IPS-NIHi11 (cell line): ENCODE data around the gene TNS1.

Experiments
- DNase-seq: peaks from one replicate; pipeline ENCODE4 v3.0.0; 2012; ENCODE audit warnings: mixed read lengths, low spot score

The TNS1 gene

DNA sequence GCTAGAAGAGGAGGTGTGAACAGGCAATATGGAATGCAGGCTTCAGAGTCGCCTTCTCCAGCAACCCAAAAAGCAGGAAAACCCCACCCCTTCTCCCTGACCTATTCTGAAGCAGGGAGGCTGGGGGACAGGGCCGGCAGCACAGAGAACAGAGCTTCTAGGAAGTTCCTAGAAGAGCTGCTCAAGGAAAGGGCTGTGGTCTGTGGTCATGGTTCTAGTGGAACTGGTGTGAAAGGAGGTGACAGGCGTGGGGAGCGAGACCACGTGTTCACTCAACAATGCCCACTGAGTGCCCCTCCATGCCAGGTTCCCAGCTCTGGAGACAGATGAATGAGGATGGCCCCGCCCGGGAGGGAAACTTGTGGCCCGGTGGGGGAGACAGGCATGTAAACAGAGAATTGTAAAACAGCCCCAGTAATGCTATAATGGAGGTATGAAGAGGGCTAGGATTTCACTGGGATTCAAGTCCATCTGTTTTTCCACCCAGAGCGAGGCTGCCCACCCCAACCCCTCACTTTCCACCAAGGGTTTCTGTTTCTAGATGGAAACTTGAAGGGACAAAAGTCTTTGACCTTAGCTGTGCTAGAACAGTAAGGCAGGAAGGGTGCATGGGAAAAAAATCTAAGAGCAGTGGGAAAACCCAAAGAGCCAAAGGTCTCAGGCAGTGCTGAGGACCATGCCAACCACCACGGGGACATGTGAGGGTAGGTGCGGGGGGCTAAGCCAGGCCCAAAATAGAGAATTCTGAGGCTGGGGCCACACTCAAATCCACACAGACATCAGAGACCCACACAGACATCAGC is 71.8 kb downstream of the TNS1 start:
- no peak for DNase-seq

DNA sequence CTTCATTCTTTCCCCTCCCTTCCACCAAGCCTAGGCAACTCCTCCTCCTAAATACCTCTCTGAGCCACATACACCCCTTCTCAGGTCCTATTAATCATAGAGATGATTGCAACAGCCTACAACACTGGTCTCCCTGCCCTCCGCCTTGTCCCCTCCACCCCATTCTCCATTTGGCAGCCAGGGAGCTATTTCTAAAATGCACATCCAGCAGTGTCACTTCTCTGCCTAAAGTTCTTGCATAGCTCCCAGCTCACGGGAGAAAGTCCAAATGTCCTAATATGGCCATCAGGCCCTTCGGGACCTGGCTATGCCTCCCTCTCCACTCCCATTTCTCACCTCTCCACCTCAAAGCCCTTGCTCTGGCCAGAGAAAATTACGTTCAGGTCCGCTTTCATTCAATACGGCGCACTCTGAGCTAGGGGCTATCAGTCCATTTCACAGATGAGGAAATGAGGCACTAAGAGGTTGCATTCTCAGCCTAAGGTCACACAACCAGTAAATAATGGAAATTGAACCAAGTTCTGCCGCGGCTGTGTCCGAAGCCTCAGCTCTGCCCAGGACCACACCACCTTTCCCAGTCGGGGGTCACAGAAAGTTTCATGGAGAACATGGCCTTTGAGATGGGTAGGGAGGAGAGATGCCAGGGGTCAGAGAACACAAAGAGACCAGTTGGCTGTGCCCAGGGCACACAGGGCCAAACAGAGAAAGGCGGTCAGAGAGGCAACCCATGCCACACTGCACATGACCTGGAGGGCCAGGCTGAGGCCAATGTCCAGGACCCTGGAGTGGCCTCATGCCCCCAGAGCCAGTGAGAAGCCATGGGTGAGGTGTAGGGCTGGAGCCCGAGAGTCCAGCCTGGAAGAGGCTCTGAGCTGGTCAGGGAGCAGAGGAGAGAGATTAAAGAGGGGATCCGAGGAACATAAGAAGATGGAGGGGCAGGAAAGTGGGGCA is 72.8 kb downstream of the TNS1 start:
- DNase-seq, result no peak

DNA sequence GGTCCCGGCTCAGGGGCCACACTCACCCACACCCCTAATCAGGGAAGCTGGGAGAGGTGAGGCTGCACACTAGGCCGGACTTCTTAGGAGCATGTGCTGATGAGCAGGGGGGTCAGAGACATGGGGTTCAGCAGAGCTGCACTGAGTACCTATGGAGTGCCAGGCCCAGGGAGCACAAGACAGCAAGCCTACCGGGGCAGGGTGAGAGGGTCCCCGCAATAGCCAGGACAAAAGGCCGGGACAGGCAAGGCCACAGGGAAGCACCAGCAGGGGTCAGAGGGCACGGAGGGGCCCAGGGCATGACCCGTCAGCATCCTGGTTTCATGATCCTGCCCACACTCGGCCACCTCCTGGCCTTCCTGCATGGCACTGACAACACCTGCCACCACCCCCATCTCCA is 73.5 kb downstream of the TNS1 start:
- DNase-seq, result no peak

DNA sequence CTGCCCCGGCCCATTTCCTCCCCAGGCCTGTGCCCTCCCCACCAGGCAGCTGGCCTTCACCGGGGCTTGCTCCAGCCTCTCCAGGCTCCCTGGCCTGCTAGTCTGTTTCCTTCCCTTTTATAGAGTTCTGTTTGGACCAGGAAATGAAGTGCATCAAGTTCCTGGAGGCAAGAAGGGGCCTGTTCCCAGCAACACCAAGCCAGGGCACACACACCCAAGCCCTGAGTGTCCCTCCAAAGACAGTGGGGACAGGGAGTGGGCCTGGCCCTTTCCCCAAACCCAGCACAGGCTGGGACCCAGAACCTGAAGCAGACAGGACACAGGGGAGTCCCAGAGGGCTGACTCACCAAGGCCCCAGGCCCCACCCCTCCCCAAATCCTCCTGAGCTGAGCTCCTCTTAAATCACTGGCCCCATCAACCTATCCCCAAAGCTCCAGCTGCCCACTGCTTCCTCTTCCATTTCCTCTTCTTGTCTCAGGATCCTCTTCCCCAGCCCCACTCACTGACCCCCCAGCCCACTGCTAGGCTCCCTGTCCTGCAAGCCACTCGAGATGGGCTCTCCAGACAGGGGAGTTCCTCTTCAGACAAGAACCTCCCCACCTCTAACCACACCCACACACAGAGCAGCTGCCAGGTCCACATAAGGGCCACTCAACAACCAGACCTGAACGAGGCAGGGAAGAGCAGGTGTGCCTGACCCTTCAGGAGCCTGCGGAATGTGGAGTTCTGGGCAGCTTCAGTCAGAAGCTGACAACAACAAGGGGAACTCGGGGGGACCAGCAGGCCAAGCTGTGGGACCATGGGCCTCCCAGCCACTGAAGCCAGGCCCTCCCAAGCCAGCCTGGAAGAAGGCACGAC is 74.2 kb downstream of the TNS1 start:
- DNase-seq, result no peak

DNA sequence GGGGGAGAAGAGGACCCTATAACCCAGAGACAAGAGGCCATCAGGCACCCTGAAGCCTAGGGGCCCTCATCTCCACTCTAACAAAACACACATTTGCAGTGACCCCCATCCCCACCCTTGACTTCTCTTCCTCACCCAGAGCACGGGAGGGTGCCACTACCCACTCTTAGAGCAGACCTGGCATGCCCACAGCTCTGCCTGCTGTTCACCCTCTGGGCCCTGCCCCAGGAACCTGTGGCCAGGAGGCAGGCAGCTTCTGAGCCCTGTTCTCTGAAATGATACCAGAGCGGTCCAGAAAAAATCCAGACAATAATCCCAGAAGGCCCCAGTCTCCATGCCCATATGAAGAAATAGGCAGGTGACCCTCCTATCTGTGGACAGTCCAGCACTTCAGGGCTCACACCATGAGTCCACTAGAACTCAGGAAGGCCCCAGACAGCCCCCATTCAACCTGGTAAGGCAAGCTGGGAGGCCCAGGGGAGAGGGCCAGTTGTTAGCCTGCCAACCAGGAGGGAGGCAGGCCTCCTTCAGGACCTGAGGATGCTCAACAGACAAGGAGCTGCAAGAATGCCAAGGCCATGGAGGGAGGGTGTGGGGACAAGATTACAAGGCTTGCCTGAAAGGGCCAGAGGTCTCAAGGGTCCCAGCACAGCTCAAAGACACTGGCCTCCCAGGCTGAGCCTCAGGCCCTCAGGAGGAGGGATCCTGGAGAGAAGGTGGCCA is 75.0 kb downstream of the TNS1 start:
- DNase-seq, result no peak

DNA sequence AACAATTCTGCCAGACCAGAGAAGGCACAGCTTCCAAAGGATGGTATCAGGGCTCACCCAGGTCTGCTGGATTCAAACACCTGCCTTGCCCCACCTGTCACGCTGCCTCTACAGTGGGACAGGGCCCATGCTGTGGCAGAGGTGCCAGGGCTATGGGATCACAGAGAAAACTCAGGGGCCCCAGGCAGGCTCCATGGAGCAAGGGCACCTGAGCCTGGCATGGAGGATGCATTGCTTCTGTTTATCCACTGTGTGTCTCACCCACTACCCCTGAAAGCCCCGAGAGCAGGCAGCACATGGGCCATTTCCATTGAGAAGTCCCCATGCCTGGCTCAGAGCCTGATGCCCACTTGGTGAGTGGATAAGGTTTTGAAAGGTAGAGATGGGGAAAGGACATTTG is 76.0 kb downstream of the TNS1 start:
- no peak for DNase-seq

DNA sequence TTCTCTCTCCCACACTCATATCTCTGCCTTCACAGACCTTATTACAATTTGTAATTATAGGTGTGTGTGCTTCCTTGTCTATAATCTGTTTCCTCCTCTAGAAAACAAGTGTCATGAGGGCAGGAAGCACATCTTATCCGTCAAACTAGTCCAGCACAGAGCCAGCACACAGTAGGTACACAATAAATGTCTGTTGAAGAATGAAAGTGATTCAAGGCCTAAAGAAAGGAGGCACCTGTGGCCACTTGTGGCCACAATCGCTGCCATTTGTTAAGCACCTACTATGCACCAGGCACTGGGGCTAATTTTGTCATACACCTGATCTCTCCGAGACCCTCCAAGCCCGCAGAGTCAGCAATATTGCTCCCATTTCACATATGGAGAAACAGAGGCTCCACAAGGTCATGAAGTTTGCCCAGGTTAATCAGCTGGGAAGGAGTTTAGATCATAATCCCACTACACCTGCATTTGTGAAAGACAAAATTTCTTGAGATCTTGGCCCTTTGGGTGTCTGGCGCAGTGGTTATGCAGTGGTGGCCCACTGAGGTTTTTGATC is 78.4 kb downstream of the TNS1 start:
- DNase-seq, result no peak

DNA sequence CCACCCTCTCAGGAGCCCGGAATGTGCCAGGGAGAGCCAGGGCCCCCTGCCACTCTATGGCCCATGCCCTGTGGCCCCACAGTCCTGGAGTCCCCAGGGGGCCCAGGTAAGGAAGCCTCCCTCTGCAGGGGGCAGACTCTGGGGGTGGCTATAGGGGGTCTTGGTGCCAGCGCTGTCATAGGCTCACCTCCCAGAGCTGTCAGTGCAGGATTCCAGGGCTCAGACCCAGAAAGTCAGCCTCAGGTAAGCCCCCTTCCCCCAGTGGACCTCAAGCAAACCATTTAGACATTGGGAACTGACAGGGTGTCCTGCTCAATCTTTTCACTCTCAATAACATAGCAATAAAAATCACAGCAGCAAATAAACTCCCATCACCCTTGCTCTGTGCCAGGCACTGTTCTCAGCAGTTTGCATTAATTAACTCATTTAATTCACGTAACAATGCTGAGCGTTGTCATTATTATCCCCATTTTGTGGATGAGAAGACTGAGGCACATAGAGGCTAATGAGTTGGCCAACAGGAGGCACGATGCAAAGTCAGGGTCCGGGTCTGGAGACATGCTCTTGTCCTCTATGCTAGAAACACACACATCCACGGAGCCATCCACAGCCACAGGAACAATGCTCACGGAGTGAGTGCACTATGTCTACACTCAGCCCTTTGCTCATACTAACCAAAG is 79.6 kb downstream of the TNS1 start:
- DNase-seq, result no peak

DNA sequence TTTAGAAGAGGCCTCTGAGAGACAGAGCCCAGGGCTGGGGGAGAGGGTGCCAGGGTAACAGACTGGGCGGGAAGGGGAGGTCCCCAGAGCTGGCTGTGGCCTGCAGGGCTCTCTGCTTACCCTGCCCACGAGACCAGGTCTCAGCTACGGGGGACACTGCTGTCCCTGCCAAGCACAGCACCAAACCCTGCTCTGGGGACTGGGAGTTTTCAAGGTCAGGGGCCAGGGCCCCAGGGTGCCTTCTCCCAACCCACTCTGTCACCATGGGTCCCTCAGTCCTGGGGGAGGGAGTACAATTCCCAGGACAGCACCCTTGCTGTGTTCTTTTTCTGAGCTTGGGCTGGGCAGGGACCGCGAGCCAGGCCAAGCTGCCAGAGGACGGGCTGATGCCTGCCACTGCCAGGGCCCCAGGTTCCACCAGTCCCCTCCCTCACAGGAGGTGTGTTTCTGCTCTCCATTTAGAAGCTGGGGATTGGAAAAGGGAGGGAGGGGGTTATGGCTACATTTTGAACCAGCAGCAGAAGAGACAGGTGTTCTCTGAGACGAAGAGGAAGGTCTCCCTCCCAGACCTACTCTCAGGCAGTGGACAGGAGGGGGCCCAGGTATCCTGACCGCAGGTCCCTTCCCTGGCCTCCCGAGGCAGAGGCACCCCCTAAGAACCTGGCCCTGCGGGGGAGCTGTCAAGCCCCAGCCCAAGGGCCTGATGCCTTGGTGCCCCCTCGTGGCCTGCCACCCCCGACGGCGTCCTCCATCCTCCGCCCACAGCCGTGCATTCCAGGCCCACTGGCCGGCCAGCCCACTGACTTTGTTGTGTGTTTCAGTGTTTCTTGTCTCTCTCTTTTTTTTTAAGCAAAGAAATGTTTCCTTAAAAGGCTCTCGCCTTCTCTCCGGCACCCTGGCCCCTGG is 80.4 kb downstream of the TNS1 start:
- DNase-seq, result peak; percentile 57

DNA sequence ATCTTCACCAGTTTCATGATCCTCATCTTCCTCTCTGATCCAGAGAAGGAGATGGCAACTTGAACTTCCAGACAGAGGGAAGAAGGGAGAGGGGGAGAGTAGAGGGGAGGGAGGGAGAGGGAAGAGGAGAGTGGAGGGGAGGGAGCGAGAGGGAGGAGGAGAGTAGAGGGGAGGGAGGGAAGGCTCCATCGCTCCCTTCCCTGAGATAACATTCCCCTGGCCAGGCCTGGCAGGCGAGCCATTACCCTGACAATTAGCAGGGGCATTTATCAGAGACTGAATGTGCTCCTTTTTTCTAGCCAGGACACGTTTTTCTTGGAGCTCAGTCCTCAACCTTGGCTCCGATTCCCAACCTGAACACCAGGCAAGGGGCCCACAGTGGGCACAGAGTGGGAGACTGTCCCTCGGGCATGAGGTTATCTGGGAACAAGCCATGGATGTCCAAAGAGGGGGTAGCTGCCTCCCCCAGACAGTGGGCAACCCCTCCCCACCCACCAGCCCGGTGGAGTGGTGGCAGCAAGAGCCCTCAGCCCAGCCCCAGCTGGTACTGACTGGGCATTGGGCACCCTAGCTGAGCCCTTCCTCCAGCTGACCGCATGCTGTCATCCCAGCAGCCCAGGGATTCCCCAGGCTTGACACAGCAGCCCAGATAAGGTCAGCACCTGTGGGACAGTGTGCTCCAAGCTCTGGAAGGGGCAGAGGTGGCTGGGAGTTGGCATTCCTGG is 81.8 kb downstream of the TNS1 start:
- DNase-seq, result peak; percentile 64

DNA sequence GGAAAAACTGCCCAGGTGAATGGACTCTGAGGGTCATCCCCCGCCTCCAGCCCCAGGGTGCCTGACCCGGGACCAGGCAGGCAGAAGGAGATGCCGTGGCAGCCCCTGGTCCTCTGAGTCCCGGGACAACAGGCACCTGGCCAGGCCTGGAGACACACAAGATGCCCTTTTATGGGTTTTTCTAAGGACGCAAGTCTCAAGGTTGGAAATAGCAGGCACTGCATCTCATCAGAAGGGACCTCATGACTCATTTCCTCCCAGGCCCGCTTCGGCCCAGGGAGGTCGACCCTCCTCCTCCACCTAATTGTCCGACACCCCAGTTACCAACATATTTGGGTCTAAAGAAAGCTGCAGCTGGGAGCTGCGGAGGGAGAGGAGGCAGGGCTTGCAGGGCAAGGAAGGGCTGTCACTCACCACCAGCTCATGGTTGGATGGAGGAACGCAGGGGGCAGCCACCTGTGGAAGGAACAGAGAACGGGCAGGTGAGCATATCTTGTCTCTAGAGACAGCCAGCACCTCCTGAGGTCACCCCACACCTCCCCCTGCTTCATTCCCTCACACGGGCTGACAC is 82.9 kb downstream of the TNS1 start:
- DNase-seq, result no peak

DNA sequence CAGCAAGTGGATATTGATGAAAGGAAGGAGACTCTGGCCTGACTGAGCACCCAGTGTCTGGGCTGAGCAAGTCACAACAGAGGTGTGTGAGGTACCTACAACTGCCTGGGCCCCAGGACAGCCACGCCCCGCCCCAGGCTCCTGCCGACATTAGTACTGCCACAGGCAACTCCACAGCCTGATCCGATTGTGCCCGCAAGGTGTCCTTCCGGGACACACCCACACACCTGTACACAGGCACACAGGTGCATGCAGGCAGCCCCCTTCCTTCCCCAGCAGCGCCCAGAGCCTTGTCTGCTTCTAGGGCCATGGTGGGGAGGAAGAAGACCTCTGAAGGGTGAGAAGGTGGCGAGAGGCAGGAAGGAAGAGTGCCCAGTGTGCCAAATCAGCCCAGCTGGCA is 83.6 kb downstream of the TNS1 start:
- DNase-seq, result no peak

DNA sequence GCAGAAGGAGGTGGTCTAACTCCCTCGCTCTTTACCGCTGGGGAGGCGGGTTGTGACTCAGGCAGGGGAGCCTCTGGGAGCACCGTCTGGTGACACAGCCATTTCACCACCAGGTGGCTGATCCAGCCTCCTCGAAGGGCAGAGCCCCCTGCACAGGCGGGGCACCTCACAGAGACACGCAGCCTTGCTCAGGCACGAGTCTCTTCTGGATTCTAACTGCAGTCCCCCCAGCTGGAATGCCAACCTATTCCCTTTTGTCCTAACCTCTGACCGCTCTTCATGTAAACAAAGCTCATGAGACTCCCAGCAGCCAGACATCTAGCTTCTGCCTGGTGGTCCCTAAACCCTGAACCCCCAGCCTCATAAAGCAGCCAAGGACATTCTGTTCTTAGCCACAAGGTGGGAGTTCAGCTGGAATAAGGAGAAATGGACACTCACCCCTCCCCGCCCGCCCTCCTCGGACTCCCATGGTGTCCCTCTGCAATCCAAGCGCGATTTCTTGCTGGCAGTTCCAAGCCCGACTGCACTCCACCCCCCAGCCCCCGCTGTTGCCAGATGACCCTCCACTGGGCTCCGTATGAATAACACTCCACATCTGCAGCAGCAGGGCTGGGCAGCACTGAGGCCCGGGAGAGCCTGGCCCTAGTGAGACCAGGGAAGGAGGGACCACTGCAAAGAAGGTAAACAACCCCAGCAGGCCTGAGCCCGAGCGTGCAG is 84.3 kb downstream of the TNS1 start:
- peak; percentile 60 for DNase-seq

DNA sequence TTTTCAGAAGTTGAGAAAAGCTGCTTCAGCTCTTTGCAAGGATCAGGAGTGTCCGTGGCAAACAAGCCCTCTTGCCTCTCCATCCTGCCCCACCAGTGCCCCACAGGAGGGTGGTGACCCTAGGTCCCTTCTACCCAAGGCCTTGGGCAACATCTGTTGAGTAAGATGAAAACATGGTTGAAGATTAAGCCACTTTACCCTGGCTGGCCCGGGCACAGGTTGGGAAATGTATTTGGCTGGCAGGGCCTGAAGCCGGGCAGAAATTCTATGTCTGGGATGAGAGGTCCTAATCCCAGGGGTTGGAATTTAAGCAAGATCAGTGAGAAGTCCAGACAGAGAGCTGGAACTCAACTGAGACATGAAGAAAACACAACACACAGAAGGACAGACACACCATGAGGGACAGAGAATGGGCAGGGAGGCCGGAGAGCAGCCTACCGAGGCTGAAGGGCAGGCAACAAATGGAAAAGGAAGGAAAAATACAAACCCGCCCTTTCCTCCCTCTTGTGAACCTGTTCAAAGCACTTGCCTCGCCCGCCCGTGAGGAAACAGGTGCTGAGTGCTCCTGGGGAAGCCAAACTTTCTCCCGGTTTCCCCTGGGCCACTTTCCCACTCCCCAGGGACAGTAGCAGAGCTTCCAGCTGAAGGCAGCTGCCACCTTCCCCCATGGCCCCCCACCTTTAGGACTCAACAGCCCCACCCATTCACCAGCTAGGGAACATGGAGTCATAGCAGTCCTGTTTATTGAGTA is 86.1 kb downstream of the TNS1 start:
- no peak for DNase-seq

DNA sequence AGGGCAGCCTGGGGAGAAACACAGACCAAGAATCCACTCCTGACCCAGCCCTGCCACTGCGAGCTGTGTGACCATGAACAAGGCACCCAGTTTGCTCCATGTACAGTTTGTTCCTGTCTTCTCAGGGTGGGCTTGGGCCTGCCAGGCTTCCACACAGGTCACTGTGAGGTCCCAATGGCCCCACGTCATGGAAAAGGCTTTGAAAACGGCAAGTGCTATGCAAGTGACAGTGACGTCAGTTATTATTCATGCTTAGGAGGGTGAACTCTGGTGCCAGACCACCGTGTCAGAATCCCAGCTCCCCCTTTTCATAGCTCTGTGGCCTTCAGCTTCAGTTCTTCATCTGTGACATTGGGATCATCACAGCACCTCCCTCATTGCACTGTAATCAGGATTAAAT is 87.1 kb downstream of the TNS1 start:
- no peak for DNase-seq

DNA sequence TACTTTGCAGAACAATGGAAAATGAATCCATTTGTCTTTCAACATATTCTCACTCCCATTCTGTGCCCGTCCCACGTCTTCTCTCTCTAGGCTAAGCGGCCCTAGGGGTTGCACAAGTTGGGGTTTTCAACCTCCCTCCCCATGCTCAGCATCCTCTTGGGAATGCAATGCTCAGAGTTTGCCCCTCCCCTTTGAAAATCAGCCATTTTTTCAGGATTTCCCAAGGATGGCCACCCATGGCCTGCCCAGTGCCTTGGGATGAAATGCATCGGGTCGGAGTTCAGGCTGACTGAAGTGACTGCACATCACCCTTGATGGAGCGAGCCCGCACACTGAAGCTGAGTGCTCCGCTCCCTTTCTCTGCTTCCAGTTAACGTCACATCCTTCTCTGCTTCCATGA is 87.9 kb downstream of the TNS1 start:
- no peak for DNase-seq

DNA sequence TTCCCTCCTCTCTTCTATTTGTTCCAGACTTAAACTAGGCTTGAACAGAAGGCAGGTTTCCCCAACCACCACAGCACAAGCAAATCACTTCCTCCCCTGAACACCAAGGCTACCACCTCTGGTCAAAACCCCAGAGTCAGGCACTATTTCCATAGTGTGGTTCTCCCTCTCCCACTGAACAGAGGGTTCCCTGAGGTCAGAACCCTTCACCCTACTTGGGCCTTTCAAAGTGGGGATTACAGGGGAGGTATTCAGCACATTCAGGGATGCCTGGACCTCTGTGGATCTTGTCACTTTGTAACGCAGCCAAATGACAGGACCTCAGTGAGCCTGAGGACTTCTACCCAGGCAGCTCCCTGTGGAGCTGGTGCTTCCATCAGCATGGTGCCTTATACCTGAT is 88.7 kb downstream of the TNS1 start:
- no peak for DNase-seq
